ENCODE data around the gene GATA5.
"Not testable (repeated sequence)": the region's sequence is repeated elsewhere in the genome, so short reads cannot be mapped to it uniquely, and the experiment has no call there.

The GATA5 gene

DNA sequence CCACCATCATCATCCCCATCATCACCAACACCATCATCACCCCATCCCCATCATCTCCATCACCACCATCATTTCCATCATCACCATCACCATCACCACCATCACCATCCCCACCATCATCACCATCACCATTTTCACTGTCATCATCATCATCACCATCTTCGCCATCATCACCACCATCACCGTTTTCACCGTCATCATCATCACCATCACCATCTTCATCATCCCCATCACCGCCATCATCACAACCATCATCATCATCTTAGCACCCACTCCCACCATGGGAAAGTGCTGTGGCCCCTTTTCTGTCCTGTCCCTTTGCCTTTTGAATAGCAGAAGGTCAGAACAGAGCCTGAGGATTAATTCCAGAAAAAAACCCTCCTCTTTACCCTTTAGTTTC is 28.5 kb upstream of the GATA5 start:
- no peak for DNase-seq

DNA sequence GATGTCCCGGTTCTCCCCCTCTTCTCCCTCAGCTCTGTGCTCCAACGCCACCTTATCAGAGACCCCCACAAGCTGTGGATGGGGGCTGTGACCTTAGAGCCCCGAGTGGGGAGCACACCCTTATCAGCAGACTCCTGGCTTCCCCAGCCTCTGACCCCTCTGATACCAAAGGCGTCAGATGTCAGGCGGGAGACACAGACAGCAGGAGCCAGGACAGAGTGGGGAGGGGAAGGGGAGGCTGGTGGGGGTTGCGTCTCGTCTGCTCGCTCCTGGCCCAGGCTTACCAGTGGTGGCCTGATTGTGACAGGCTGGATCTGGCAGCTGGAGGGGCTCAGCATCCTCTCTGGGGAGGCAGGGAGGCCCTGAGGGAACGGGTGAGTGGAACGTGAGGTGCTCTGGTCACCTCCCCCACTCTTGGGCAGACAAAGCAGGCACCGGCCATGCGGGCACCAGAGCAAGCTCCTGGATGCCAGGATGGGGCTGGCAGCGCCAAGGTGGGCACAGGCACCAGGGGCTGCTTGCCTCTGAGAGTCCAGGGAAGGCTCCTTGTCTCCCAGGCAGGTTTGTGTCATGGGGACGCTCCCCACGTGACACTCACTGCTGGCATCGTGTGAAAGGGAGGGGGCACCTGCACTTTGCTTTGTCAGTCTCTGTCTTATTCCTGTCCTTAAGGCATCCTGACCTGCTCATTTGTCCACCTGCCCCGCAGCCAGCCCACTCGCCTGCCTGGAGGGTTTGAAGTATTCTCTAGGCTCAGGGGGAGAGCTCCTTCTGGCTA is 27.8 kb upstream of the GATA5 start:
- DNase-seq, result no peak

DNA sequence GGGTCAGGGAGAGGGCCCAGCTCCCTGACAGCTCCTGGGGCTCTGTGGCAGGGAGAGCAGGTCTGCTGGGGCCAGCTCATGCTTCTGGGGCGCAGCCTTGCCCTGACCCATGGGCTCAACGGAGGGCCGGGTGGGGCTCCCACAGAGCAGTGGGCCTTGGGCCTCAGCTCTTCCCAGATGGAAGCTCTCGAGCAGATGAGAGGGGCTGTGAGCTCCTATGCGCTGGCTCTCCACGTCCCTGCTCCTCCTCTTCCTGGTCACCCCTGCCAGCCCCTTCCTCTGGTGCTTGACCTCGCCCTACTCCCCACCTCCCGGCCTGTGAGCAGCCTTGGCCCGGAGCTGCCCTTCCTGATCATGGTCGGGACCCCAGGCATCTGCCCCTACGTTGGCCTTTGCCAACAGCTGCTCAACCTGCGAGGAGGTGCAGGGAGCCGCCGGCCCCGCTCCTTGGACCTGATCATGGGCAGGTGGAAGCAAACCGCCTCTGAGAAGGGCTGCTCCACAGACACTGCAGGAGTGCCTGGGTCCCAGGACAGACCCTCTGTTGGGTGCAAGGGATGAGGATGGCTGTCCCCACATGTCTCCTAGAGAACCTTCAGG is 26.8 kb upstream of the GATA5 start:
- DNase-seq, result no peak

DNA sequence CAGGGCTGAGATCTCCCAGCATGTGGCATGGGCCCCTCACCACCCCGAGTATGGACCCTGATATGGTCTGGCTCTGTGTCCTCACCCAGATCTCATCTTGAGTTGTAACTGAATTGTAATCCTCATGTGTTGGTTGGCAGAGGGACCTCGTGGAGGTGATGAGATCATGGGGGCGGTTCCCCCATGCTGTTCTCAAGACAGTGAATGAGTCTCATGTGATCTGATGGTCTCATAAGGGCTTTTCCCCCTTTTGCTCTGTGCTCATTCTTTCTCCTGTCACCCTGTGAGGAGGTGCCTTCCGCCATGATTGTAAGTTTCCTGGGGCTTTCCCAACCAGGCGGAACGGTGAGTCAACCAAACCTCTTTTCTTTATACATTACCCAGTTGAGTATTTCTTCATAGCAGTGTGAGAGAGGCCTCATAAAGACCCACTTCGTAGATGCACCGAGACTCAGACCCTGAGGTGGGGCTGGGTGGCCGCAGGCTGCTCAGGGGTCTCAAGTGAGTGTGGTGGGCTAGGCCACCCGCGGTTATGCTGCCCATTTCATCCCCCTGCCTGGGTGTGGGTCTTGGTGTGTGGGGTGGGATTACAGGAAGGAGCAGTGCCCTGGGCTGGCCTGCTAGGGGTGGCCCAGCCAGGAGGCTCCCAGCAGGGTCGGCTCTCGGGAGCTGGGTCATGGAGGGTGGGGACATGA is 26.2 kb upstream of the GATA5 start:
- DNase-seq, result peak; percentile 68

DNA sequence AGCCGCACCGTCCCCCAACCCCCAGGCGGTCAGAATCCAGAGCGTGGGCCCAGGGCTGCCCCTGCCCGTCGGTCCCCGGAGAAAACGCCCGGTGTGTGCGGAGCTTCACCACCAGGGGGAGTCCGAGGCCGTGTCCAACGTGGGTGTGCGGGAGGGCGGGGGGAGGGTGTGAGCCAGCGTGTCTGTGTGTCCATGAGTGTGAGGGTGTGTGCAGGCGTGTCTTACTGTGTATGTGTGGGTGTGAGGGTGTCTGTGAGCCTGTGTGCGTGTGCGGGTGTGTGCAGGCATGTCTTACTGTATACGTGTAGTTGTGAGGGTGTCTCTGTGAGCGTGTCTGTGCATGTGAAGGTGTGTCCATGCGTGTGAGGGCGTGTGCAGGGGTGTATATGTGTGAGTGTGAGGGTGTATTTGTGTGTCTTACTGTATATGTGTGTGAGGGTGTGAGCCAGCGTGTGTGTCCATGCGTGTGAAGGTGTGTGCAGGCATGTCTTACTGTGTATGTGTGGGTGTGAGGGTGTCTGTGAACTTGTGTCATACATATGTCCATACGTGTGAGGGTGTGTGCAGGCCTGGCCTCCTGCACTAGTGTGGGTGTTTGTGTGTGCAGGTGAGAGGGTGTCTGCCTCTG is 24.6 kb upstream of the GATA5 start:
- DNase-seq, result peak; percentile 69

DNA sequence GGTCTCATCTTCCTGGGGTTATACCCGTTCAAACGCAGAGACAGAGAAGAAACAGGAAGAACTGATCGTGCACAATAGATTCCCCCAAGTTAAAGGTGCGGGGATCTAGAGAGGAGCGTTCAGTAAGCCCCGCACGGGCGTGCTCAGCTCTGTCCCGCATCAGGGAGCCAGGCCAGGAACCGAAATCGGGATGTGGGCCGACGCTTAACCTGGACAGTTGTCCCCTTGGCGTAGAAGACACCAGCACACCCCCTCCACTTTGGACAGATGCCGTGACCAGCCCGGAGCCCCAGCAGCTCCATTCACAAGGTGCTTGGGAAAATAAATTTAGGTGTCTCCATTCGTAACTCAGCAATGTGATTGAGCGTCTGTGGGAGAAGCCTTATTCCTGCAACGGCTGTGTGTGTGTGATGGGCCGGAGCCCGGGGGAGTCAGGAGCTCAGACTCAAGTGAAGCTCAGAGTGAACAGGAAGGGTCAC is 24.0 kb upstream of the GATA5 start:
- no peak for DNase-seq

DNA sequence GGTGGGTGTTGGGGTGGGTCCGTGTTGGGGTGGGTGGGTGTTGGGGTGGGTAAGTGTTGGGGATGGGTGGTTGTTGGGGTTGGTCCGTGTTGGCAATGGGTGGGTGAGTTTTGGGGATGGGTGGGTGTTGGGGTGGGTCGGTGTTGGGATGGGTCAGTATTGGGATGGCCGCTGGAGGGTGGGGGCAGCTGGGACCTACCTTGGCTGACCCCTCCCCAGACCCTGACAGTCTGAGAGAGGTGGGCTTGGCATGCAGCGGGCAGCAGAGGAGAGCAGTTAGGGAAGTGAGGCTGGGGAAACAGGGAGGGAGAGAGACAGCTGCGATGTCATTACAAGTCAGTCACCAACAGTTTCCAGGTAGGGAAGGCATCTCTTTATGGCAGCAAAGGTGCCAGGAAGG is 23.1 kb upstream of the GATA5 start:
- no peak for DNase-seq

DNA sequence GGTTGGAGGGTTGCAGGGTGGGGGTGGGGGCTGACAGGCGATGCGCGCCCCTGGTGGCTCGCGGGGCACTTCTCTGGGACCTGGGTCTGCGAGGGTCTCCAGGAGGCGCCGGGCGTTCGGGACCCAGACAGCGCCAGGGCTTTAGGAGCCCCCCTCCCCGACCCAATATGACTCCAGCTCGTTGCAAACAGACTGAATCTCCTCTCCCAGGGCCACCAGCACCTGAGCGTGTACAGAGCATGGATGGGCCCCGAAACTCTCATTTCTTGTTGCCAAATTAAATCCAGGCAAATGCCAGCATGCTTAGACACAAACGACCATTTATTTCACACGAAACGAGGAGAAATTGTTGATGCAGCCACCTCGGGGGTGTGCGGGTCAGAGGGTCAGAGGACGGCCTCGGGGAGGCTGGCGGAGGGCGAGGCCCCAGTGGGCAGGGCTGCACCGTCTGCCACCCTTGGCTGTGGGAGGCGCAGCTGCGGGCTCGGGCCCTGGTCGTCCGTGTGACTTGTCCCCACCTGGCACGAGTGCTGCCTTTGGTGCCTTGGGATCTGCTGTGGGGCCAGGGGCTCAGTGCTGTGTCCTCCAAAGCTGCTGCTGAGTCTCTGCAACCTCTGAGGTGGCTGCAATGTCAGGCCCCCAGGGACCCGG is 20.9 kb upstream of the GATA5 start:
- DNase-seq, result no peak

DNA sequence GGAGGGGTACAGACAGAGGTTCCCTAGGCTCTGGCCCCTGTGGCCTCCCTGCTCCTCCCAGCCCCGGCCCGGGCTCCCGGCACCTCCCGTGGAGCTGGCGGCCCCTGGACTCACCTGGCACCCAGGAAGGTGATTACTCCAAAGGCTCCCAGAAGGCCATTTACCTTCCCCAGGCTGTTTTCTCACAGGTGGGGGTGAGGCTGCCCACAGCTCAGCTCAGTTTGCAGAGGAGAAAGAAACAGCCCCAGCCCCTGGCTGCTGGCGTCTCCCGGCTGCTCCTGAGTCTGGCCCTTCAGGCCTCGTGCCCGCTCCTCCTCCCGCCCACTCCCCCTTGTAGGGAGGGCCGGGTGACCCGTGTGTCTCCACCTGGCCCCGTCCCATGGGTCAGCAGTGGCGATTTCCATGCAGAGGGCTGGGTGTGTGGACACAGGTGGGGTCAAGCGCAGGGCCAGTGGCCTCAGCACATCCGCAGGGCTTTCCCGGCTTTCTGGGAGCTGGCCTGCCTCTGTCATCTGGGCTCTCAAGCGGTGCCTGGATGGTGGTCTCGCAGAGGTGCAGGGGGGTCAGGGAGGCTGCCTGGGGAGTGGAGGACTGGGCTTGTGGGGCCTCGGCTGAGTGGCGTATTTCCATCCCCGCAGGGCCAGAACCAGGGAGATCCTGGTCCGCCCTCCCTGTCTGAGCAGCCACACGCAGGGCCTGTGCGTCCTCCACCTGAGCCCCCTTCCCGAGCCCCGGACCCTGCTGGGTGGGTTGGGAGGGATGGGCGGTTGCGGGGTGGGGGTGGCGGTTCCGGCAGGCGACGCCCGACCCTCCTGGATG is 20.2 kb upstream of the GATA5 start:
- no peak for DNase-seq

DNA sequence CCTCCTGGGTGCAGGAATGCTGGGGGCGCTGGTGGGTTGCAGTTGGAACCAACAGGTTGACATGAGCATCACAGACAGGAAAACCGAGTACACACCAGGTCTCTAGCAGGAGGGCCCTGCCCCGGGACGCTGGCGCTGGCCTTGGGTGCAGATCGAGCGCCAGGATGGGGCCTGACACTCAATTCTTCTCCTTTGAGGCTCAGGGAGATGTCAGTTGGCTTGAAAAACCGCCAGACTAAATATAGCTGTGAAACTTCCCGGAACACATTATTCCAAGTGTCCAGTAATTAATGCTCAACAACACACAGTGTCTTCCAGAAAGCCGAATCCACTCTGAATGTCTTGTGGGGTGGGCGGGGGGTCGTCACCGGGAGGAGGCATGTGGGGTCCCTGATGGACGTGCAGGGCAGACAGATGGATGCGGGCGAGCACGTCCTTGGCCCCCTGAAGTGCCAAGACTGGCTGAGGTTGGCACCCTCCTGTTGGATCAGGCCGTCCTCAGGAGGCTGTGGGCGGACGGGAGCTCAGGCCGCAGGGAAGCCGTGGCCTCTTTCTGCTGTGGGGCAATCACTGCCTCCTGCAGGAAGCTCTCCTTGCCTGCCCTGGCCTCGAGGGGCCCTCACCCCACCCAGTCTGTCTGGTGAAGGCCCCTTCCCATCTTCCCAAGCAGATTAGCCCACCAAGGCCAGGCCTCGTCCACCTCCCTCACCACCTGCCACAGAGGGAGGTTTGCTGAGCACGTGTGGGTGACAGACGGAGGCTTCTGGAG is 19.4 kb upstream of the GATA5 start:
- no peak for DNase-seq

DNA sequence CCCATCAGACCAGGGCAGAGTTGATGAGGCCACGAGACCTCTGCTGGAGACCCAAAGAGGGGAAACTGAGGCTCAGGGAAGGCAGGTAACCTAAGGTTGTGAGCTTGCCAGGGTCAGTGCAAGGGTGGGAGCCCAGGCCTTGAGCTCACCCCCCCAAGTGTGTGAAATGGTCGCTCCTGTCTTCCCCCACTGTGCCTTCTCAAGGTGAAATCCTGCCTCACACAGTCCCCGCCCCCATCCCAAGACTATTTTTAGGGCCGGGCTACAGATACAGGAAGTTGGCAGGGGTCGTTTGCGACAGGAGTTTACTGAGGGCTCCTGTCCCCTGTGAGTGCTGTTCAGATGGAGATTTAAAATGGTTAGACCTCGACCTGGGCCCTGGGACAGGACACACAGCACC is 18.7 kb upstream of the GATA5 start:
- no peak for DNase-seq

DNA sequence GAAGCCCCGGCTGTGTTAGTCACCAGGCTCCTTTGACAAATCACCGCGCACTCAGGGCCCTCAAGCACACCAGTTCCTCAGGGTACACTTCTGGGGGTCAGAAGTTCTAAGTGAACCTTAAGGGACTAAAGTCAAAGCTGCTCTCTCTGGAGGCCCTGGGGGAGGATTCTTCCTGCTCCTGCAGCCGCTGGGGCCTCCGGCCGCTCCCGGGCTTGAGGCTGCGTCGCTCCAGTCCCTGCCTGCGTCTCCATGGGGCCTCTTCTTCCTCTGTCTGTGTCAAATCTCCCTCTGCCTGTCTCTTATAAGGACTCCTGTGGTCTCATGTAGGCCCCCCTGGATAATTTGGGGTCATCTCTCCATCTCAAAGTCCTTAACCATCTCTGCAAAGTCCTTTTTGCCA is 18.1 kb upstream of the GATA5 start:
- DNase-seq, result no peak

DNA sequence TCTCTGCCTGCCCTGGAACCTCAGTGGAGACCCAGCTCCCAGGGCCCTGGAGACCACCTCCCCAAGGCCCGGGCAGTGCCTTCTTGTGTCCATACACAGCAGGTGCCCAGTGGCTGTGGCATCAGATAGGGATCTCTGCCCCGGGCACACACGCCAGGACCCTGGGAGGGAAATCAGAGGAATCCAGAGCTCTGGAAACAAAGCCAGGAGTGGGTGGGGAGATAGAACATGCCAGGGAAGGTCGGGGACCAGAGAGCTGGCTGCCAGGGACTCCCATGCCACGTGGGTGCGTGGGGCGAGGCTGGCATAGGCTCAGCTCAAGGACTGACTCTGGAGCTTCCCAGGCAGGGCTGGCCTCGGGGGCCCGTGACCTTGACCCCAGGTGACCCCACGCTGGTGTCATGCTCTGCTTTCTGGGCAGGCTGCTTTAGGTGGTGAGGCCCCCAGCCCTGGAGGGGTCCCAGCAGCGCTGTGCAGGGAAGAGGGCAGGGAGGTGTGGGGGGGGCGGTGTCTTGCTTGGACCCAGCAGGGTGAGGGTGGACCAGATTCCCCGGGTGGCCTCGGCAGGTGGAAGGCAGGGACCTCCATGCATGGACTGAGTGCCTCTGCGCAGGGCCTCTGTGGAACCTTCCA is 17.6 kb upstream of the GATA5 start:
- no peak for DNase-seq

DNA sequence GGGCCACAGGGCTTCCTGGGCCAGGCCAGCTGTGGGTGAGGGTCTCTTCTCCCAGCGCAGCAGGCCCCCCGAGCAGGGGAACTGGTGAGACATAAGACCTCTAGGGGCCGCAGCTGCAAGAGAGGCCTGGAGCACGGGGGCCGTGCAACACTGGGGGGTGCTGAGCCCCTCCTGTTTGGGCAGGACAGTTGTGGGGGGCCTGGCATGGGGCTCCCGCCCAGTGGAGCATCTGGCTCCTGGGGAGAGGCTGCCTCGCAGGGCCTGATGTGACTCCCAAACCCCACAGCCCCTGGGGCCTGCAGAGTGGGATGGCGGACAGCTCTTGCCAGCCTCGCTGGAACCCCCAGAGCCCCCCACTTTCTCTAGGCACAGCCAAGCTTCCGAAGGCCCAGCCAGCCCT is 16.9 kb upstream of the GATA5 start:
- no peak for DNase-seq

DNA sequence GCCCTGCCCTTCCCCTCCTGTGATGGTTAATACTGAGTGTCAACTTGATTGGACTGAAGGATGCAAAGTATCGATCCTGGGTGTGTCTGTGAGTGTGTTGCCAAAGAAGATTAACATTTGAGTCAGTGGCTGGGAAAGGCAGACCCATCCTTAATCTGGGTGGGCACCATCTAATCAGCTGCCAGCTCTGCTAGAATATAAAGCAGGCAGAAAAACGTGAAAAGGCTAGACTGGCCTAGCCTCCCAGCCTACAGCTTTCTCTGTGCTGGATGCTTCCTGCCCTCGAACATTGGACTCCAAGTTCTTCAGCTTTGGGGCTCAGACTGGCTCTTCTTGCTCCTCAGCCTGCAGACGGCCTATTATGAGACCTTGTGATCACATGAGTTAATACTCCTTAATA is 15.0 kb upstream of the GATA5 start:
- not testable (repeated sequence) for DNase-seq

DNA sequence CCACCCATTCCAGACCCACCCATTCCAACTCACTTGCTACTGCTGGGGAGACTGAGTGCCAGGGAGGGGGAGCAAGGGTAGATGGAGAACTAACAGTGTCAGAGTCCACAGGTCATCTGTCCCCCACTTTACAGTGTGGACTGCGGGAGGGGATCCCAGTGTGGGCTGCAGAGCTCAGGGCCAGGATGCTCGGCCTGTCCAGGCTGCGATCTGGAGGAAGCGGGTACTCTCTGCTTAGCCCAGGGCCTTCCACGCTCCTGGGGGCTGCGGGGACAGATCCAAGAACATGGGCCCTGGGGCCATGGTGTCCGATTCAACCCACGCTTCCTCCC is 14.1 kb upstream of the GATA5 start:
- no peak for DNase-seq

DNA sequence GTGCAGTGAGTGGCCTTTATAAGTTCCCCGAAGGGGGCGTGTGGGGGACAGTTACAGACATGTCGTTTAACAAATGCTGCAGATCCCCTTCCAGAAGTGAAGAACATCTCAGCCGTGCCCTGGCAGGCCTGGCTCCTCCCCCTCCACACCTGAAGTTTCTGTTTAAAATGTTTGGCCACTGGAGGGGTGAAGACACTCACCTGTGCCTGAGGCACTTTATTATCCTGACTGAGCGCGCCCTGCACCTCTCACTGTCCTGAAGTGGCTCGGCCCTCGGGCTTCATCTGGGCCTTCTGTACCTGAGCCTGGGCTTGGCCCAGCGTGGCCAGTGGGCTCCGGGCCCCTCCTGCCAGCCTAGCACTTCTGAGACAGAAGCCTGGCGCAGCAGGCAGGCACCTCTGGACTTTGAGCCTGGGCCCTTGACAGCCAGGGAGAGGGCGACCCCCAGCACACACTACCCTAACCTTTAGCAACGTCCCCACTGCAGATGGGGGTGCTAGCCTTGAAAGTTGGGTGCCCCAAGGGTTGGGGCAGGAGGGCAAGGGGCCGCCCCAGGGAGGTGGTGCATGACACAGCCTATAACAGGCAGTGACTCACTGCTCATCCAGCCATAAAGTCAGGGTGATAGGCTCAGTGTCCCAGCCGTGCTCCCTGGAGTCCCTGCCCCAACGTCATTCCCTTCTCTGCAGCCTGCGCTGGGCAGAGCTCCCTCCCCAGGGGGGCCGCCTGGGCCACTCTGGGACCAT is 13.6 kb upstream of the GATA5 start:
- DNase-seq, result no peak

DNA sequence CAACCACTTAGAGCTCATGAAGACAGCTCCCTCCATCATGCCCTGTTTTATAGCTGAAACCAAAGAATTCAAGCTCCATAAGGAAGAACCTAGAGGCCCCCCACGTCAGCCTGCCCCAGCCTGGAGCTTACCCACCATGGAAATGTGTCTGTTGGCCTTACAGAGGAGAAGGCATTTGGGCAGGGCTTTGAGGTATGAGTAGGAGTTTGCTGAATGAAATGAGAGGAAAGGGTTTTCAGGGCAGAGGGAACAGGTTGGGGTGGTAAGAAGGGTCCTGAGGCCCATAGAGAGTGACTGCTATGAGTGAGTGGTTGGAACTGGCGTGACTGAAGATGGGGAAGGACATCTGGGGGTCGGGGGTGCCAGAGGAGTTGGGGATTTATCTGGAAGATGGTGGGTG is 12.7 kb upstream of the GATA5 start:
- no peak for DNase-seq

DNA sequence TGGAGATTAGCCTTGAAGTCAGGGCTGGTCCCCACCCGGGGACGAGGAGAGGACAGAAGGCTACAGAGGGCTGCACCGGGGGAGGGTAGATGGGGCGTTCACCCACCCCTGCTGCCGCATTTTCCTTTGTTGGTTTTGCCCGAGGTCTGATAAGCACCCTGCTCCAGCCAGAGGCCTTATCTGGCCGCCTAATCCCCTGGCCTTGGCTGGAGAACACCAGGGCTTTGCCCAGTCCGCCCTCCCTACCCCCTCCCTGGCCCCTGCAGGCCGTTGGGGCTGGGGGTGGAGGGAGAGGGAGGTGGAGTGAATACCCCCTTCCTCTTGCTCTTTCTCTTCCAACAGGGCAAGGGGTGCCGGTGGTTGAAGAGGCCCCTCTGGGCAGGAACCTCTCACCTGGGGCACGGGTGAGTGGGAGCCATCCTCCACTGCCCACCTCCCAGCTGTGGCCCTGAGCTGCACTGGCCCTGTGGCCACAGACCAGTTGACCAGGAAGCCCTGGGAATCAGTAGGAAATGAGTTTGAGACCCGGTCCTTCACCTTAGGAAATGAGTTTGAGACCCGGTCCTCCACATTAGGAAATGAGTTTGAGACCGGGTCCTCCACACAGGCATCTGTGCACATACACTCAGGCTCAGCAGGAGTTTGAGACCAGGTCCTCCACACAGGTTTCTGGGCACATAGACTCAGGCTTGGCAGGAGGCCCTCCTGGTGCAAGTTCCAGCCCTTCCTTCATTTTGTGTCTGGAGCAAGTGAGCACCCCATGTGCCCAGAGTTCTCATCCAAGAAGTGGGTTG is 12.0 kb upstream of the GATA5 start:
- no peak for DNase-seq

DNA sequence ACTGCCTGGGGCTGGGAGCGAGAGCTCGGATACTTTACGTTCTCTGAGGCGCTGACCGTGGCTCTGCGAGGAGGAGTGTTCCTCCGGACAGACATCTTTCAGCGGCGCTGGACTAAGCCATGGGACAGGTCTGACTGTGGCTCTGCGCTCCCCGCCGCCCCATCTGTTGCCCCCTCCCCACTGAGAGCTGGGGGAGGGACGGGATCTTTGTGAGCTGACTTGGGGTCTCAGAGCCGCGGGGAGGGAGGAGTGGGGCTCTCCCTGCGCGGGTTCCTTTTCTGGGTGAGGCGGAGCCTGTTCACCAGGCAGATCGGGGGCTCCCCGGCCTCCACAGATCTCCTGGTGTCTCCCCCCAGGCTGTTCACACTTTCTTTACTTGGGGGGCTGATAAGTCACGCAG is 11.3 kb upstream of the GATA5 start:
- DNase-seq, result no peak

Data from CD4-positive, alpha-beta T cell treated with Interleukin-15 for 1 hour (primary cell).